LNCAP (cell line): ENCODE results near the gene FOXP4.

ENCODE experiments used
- CTCF ChIP-seq: fragments of 450-650 bp; IDR thresholded peaks from 2 replicates; pipeline ENCODE4 v1.5.1; 2017; ENCODE audit warnings: mild to moderate bottlenecking

FOXP4 gene

GRCh38 chr6:41573985-41574384 lies 27.8 kb downstream of the FOXP4 start:
- no peak for TF ChIP-seq CTCF

- no peak for TF ChIP-seq CTCF
Measured at GRCh38 chr6:41575598-41575997, 29.4 kb downstream of the FOXP4 start.

- TF ChIP-seq CTCF = no peak
Measured at GRCh38 chr6:41576667-41577066, 30.5 kb downstream of the FOXP4 start.

GRCh38 chr6:41577356-41578216 lies 31.4 kb downstream of the FOXP4 start:
- TF ChIP-seq CTCF = no peak

DNA sequence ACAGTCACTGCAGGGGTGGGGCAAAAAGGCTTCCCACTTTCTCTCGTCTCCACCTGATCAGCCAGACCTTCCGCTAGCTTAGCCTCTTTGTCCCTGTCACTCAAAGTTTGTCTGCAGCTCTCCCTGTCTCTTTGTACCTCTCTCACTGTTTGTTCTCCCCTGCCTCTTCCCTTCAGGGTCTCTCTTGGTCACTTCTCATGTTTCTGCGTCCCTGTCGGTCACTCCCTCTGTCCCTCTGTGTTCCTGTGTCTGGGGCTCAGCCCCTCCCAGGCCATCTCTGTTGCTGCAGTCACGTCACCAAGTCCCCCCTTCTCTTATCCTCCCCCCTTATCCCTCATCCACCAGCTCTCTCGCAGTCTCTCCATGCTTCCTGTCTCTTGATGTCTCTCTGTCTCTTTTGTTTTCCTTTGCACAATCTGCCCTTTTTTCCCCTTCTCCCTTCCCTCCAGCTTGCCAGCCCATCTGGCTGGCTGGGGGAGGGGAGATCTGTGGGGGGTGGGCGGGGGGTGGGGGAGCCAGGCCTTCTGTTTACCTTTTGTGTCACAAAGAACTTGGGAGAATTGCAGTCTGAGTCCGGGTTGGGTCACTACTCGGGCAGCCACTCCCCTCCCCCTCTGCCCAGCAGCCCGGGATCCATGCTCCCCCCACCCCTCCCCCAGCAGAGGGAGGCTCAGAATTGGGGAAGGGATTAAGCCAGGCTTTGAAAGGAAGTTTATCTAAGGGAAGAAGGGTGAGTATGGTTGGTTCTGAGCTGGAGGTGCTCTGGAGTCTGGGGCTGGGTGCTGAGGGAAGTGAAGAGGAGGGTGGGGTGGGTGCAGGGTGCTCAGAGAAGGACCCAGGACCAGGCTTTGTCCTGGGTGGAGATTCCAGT lies 32.3 kb downstream of the FOXP4 start:
- no peak for TF ChIP-seq CTCF

GRCh38 chr6:41579088-41579610 lies 33.0 kb downstream of the FOXP4 start:
- TF ChIP-seq CTCF = no peak

DNA sequence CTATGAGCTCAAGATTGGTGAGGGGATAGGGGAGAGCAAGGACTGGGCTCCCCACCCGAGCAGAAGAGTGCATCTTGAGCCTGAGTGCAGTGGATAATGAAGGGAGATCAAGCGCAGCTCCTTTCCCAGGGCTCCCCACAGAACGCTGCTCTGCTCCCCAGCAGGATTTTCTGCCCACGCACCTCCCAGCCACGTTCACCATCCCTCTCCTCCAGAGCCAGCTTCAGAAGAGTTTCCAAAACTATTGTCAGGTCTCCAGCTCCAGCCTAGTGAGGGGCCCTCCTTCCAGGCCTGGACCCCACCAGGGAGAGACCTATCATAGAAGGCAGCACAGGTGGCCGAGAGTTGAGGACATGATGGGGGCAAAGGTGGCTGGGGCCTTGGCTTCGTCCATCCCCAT lies 34.5 kb downstream of the FOXP4 start:
- TF ChIP-seq CTCF = no peak
